H4 (cell line): ENCODE results near the gene BTC. TPM values are rescaled to one million over a fixed set of nuclear protein-coding genes. Genes with fewer than 3 reads are reported as not detected.
"Not testable (repeated sequence)": the region's sequence is repeated elsewhere in the genome, so short reads cannot be mapped to it uniquely, and the experiment has no call there.

Experiments
- DNase-seq: peaks from one replicate; pipeline ENCODE4 v3.0.0-alpha.2; 2015; ENCODE audit warnings: low spot score
- total RNA-seq: library from RNA; depleted of rRNA; stranded (reverse); fragments of >200 nt; shearing (Covaris generic); gene quantifications from 2 replicates; pipeline ENCODE4 v1.2.3, GENCODE V29; 2014; rRNA removed

Gene BTC
- total RNA-seq, 1 experiment from 2014 or later, result 1.1 TPM

DNA sequence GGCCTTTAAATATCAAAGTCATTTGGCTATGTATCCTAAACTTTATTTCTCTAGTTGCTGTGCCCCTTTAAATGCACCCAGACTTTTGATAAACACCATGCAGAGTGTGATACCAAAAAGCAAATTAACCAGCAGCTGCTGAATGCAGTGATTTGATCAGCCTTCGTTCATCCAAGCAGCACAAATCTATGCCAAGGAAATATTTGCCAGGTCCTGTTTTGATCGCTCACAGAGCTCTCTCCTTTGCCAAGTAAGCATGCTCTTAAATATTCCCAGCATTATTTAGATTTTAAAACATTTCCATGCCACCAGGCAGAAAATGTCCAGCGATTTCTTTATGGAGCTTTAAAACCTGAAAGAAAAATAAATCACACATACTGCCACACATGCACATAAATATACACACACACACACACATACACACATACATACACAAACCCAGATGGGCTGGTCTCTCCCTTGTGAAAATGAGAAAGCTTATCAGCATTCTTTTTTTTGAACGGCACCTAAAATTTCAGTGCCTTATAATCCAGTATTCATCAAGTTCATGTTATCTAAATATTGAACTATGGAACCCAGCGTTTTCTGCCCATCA, 35.7 kb downstream of the BTC start:
- DNase-seq, result no peak

- no peak for DNase-seq
These were observed 37.2 kb downstream of the BTC start for GRCh38 chr4:74757136-74757535.

DNA sequence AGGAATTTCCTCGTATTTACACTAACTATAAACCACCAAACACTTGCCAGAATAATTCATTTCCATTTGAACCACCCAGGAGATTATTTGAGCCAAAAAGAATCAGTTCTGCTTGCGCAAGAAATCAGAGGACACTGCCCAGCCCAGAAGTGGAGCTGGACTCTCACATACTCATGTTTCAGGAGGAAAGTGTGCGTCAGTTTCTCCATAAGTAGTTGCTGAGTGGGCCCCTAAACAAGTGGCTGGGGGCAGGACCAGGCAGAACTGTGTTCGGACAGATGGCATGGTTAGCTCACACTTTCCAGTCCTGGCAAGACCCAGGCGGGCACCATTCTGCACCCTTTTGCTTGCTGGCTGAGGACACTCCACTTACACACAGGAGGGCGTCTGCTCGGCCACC, 38.8 kb downstream of the BTC start:
- no peak for DNase-seq

DNA sequence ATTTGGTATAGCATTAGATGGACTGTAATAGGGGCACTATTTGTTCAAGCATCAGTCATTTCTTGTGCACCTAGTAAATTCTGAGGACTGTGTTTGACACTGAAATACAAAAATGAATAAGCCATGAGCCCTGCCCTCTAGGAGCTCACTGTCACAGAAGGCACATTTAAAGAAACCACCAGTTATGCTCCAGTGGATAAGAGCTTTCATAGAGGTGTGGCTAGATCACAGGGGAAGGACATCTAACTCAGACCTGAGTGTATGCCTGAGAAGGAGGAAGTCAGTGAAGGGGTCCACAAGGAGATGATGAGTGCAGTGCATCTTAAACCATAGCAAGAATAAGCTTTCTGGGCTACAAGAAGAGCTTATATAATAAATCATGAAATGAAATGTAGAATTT, 40.1 kb downstream of the BTC start:
- DNase-seq, result no peak

DNA sequence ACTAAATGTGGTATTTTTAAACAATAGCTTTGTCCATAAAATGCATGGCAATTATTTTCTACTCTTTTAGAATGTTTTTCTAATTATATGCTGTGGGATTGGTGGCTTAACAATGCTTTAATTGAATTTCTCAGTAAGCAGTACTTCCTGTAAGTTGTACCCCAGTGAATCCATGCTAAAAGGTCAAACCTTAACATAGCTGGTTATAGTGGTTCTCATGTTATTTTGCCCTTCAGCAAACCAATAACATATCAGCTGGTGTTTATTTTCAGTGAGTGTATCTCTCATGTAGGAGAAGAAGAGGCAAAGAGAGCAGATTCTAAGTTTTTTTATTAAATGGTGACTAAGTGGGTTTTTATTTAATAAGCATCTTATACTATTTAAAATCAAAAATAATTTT, 41.5 kb downstream of the BTC start:
- no peak for DNase-seq

DNA sequence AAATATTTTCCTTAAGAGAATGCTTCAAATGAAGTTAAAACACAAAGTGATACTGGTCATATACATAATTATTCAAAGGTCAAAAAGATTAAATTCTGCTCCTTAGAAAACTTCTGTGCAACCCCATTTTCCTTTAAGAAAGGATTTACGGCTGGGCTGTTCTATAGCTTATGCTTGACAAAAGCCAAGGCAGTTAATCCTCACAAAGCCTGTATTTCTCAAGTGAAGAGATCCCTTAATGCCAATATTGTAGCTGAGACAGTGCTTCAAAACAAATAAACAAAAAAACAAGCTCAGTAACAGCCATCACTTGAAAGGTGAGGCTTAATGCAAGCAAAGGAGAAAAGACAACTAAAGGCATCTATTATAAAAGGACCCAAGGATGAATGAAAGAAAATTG, 42.5 kb downstream of the BTC start:
- no peak for DNase-seq

DNA sequence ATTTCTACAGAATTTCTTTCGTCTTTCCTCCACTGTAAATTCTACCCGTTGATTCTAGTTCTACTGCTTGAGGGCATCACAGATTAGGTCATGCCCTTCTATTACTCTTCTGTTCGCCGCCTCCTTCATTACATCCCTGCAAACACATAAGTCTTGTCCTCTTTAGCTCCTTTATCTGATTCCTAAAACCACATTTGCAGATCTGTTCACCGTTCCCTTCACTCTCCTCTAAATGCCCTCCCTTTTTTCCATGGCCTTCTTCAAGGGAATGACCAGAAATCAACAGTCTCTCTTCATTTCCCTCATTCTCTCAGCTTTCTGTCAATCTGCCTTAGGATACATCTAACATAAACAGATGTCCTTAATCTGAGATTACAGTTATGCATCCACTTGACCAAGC, 43.1 kb downstream of the BTC start:
- DNase-seq, result no peak

DNA sequence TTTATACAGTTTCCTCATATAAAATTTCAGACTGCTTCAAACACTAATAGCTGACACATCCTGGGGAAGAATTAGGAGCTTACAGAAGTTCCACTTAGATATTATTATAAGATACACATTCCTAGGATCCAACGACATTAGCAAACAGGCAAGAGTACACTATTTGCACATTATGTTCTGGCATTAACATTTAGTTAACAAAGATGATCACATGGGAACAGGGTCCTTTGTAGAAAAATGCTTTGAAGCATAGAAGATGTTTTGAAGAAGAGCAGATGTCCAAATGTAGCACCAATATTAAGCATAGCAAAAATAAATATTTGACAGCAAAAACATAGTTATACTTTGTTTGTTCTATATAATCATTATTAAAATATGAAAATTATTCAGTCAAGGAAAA, 52.1 kb downstream of the BTC start:
- DNase-seq, result no peak

DNA sequence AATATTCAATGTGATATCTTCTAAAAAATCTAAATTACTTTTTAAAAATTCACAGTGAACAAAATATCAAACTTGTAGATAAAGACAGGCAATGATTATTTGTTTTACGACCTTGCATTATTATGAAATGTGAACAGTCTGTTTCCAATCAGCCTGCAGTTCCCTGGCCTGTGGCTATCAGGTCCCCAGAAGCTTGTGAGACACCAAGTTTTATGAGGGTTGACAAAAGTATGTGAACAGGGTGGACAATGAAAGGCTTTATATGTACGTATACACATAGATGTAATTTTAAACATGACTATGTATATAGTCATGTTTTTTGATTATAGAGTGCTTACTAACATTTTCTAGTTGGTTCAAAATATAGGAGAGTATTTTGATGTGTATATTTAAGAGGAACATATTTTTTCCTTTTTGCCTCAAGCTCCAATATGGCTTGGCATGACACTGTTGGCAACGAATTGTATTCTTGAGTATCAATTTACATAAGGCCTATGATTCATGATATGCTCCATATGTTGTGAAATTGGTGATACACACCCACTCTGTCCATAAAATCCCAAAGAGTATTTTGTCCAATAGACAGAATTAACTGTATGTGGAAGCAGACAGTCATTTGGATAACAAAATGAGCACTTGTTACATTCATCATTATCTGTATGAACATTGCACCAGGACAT, 55.7 kb downstream of the BTC start:
- no peak for DNase-seq

DNA sequence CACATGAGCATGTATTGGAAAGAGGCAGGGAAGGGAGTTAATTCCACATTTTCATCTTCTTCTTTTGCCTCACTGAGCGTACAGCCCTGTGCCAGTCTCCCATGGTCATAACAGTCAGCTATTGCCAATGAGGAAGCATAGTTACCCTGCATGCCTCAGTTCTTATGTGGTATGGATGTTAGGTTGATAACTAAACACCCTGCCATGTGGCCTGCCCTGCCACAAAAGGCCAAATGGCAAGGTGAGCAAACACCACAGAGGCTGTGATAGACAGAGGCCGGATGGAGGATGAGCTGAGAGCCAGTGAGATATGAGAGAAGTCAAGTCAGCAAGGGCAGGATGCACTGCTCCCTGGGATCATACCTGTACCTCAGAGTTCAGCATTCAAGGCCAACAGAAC, 59.3 kb downstream of the BTC start:
- no peak for DNase-seq

GRCh38 chr4:74733756-74734155, 60.6 kb downstream of the BTC start:
- no peak for DNase-seq

DNA sequence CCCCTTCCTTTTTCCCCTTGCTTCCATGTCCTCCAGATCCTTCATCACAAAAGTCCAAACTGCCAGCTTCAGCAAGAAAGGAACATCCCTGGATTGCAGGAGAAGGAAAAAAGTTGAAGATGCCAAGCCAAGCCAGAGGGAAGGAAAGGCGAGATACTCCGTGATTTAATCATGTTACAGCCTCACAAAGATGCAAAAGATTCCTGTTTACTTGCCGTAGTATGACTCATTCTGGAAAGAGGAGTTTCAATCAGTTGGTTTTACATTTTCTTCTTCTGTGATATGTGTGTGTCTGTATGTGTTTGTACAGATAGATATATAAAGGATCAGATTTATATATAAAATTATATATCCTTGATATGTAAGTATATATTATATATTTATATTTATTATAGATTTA, 69.3 kb downstream of the BTC start:
- DNase-seq, result no peak

DNA sequence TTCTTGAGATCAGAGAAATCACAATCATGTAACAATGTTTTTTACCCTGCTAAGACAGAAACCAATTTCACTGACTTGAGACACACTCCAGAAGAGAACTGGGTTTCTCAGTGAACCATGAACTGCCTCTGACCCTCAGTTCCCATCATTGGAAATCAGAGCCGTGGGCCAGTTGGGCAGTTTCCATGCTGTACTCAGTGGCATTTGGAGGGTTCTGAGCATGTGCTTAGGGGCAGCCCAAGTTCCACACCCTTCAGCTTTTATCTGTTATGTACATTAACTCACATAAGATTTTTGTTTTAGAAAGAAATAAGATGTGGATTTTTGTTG, 77.9 kb downstream of the BTC start:
- DNase-seq, result no peak

- no peak for DNase-seq
These were observed 78.5 kb downstream of the BTC start for GRCh38 chr4:74715706-74716435.

DNA sequence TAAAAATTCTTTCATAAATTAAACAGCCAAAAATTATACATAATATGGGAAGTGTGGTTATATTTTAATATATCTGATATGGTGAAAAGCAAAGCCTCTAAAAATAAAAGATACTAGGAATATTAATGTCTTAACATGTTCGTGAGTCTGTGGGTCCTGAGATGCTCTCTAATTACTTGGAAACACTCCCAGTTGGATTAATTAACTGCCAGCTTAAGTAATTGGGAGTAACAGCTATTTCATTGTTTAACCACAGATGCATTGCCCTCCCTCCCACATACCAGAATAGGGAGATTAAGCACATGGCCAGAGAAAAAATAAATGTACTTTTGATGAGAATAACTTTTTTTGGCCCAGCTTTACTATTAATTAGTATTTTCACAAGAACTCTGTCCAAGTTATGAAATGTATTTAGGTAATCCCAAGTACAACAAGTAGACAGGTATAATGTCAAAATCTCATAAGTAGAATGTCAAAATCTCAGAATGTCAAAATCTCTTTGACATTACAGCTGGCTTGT, 79.7 kb downstream of the BTC start:
- no peak for DNase-seq

DNA sequence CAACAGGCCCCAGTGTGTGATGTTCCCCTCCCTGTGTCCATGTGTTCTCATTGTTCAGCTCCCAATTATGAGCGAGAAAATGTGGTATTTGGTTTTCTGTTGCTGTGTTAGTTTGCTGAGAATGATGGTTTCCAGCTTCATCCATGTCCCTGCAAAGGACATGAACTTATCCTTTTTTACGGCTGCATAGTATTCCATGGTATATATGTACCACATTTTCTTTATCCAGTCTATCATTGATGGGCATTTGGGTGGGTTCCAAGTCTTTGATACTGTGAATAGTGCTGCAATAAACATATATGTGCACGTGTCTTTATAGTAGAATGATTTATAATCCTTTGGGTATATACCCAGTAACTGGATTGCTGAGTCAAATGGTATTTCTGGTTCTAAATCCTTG, 86.2 kb downstream of the BTC start:
- not testable (repeated sequence) for DNase-seq

Other genes with a start within 250 kb of the BTC start
- 3.4 and 4.3 TPM in 2 replicates for gene PARM1, start 138.6 kb upstream of the BTC start, total RNA-seq